H1 (cell line): ENCODE measurements around the gene PTPRG.

Experiments
- CTCF ChIP-seq, 3 experiments: IDR thresholded peaks; 1 replicate in 2 of 3; 2 replicates in 1 of 3; pipeline versions ENCODE4 v1.5.1 to v1.6.1; 2011; ENCODE audit warnings: low read length in 3 of 3, mild to moderate bottlenecking in 3 of 3, inconsistent platforms in 2 of 3, low read depth in 1 of 3, moderate library complexity in 1 of 3; ENCODE audit not compliant: insufficient read depth in 1 of 3; ENCODE audit errors: control extremely low read depth in 1 of 3
- EP300 ChIP-seq, 2 experiments: IDR thresholded peaks; 1 replicate in 1 of 2; 2 replicates in 1 of 2; pipeline ENCODE4 v1.6.1; 2011 to 2012; ENCODE audit warnings: low read depth in 2 of 2, low read length in 2 of 2, mild to moderate bottlenecking in 2 of 2, borderline replicate concordance in 1 of 2, inconsistent platforms in 1 of 2, moderate library complexity in 1 of 2
- POLR2A ChIP-seq, 2 experiments: IDR thresholded peaks; 1 replicate in 1 of 2; 2 replicates in 1 of 2; pipeline ENCODE4 v1.6.1; 2011; ENCODE audit warnings: low read depth in 2 of 2, low read length in 2 of 2, mild to moderate bottlenecking in 2 of 2; ENCODE audit errors: control extremely low read depth in 1 of 2
- POLR2AphosphoS5 ChIP-seq: IDR thresholded peaks from 2 replicates; pipeline ENCODE4 v1.6.1; 2011; ENCODE audit warnings: low read depth, low read length

DNA sequence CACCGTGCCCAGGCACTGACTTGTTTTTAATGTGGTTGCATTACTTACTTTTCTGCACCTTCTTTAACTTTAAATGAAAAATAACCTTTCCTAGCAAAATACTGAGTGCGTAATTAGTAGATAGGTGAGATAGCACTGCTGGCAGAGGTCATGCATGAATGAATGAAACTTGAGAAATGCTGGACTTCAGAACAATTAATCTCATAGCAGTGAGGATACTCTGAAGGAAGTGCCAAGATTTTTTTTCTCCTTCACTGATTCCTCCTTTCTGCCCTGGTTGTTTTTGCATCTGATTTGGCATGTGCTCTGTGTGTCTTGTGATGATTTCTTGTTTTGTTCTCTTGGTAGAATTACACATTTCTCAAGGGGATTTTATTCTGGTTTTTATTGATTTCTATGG is 378.9 kb downstream of the PTPRG start:
- TF ChIP-seq CTCF (IDR thresholded peaks at IDR 0.05; ENCODE audit: control extremely low read depth in 1 of 3, insufficient read depth in 1 of 3, low read depth in 1 of 3, low read length in 3 of 3): no peak
- TF ChIP-seq EP300 (IDR thresholded peaks at IDR 0.05; ENCODE audit: borderline replicate concordance in 1 of 2, low read depth in 2 of 2, low read length in 2 of 2): no peak
- no peak for TF ChIP-seq POLR2AphosphoS5
- no peak for TF ChIP-seq POLR2A (IDR thresholded peaks at IDR 0.05; ENCODE audit: control extremely low read depth in 1 of 2, low read depth in 2 of 2, low read length in 2 of 2)
